BE2C (cell line): ENCODE measurements around the gene PRKAR2A.
"Not testable (repeated sequence)": the region's sequence is repeated elsewhere in the genome, so short reads cannot be mapped to it uniquely, and the experiment has no call there.

ENCODE experiments used
- DNase-seq: peaks from one replicate; pipeline ENCODE4 v3.0.0-alpha.2; 2020
- H3K27me3 ChIP-seq: fragments of 250-450 bp; sonication (Bioruptor Pico); 2 replicates; pipeline ENCODE4 v1.5.1; 2020; ENCODE audit warnings: mild to moderate bottlenecking
- H3K36me3 ChIP-seq: fragments of 250-450 bp; sonication (Bioruptor Pico); 2 replicates; pipeline ENCODE4 v1.5.1; 2020; ENCODE audit warnings: mild to moderate bottlenecking
- H3K4me1 ChIP-seq: fragments of 250-450 bp; sonication (Bioruptor Pico); 2 replicates; pipeline ENCODE4 v1.5.1; 2020
- H3K4me3 ChIP-seq: 2 replicates; pipeline ENCODE4 v1.5.1; 2011; ENCODE audit warnings: low read depth, low read length
- H3K9me3 ChIP-seq: fragments of 250-450 bp; sonication (Bioruptor Pico); 2 replicates; pipeline ENCODE4 v1.5.1; 2020
- TF ChIP-seq, protein P1 (sequence below): IDR thresholded peaks from 2 replicates; pipeline ENCODE4 v1.5.1; 2012; ENCODE audit warnings: mild to moderate bottlenecking, low read depth, low read length

PRKAR2A gene

GRCh38 chr3:48832684-48833083 is 15.0 kb downstream of the PRKAR2A start:
- H3K4me1 ChIP-seq: no peaks in the 10 kb centered on the region
- H3K4me3 ChIP-seq: no peak overlapping the region
- no peaks in the 10 kb centered on the region for H3K27me3 ChIP-seq
- DNase-seq: no peak
- H3K9me3 ChIP-seq: no peaks in the 10 kb centered on the region
- H3K36me3 ChIP-seq: no peaks in the 10 kb centered on the region
- TF ChIP-seq, protein P1, sequence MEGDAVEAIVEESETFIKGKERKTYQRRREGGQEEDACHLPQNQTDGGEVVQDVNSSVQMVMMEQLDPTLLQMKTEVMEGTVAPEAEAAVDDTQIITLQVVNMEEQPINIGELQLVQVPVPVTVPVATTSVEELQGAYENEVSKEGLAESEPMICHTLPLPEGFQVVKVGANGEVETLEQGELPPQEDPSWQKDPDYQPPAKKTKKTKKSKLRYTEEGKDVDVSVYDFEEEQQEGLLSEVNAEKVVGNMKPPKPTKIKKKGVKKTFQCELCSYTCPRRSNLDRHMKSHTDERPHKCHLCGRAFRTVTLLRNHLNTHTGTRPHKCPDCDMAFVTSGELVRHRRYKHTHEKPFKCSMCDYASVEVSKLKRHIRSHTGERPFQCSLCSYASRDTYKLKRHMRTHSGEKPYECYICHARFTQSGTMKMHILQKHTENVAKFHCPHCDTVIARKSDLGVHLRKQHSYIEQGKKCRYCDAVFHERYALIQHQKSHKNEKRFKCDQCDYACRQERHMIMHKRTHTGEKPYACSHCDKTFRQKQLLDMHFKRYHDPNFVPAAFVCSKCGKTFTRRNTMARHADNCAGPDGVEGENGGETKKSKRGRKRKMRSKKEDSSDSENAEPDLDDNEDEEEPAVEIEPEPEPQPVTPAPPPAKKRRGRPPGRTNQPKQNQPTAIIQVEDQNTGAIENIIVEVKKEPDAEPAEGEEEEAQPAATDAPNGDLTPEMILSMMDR: no peak

DNA sequence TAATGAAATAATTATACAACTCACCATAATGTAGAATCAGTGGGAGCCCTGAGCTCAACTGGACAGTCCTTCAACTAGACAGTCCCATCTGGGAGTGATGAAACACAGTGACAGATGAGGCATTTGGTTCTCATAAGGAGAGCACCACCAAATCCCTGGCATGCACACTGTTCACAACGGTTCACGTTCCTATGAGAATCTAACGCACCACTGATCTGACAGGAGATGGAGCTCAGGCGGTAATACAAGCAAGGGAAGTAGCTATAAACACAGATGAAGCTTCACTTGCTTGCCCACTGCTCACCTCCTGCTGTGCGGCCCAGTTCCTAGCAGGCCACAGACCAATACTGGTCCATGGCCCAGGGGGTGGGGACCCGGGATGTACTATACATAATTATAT is 17.0 kb downstream of the PRKAR2A start:
- TF ChIP-seq, protein P1: no peak
- Histone ChIP-seq H3K27me3 (no peaks in the 10 kb centered on the region), H3K4me1 (no peaks in the 10 kb centered on the region), H3K36me3 (no peaks in the 10 kb centered on the region), H3K4me3 (no peak overlapping the region), H3K9me3 (no peaks in the 10 kb centered on the region)
- no peak for DNase-seq

- not testable (repeated sequence) for H3K4me3 ChIP-seq, H3K9me3 ChIP-seq, H3K27me3 ChIP-seq, H3K4me1 ChIP-seq, H3K36me3 ChIP-seq, DNase-seq
Observed at GRCh38 chr3:48829525-48829924, 18.1 kb downstream of the PRKAR2A start.

DNA sequence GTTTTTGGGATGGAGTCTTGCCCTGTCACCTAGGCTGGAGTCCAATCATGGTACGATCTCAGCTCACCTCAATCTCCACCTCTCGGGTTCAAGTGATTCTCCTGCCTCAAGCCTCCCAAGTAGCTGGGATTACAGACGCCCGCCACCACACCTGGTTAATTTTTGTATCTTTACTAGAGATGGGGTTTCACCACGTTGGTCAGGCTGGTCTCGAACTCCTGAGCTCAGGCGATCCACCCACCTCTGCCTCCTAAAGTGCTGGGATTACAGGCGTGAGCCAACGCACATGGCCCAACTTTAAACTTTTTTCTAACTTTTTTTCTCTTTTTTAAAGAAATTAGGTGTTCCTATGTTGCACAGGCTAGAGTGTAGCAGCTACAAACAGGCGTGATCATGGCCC is 19.8 kb downstream of the PRKAR2A start:
- H3K36me3 ChIP-seq, DNase-seq, H3K27me3 ChIP-seq: not testable (repeated sequence)

GRCh38 chr3:48826451-48826850 is 21.2 kb downstream of the PRKAR2A start:
- TF ChIP-seq, protein P1: no peak
- Histone ChIP-seq H3K9me3 (no peaks in the 10 kb centered on the region), H3K36me3 (no peaks in the 10 kb centered on the region), H3K4me3 (no peak overlapping the region), H3K27me3 (no peaks in the 10 kb centered on the region), H3K4me1 (no peaks in the 10 kb centered on the region)
- DNase-seq: no peak

More for the DNA sequence above, 19.8 kb downstream of the PRKAR2A start:
- not testable (repeated sequence) for H3K4me3 ChIP-seq, H3K4me1 ChIP-seq, H3K9me3 ChIP-seq

DNA sequence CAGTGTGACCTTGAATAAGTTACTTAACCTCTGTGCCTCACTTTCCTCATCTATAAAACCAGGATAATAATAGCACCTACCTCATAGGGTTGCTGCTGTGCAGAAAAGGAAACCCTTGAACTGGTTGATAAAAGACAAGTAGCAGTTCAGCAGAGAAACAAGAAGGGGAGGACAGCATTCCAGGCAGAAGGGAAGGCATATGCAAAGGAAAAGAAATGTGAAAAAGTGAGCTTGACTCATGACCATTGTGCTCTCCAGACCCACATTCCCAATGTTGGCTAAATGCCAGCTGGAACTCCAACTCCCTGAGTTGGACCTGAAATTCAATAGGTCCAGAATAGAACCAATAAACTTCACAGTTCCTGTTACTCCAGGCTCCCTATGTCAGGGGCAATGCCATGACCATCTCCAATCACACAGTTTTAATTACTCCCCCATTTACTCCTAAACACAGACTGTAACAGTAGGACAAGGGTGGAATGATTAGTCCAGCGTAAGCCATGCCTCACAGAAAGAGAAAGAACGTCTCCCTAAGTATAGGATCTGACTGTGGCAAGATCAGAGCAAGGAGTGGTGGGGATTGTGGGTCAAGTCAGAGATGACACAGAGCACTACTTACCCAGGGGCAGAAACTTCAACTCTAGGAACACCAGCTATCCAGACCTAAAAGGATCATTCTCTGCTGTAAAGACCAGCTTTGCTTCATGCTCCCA is 26.9 kb downstream of the PRKAR2A start:
- Histone ChIP-seq H3K4me1 (no peaks in the 10 kb centered on the region), H3K27me3 (no peaks in the 10 kb centered on the region), H3K36me3 (no peaks in the 10 kb centered on the region), H3K4me3 (no peak overlapping the region), H3K9me3 (no peaks in the 10 kb centered on the region)
- no peak for DNase-seq
- TF ChIP-seq, protein P1: no peak

GRCh38 chr3:48819234-48820221 is 28.1 kb downstream of the PRKAR2A start:
- no peak for DNase-seq
- H3K27me3 ChIP-seq: no peaks in the 10 kb centered on the region
- H3K36me3 ChIP-seq: no peaks in the 10 kb centered on the region
- no peak overlapping the region for H3K4me3 ChIP-seq
- H3K4me1 ChIP-seq: no peaks in the 10 kb centered on the region
- H3K9me3 ChIP-seq: no peaks in the 10 kb centered on the region
- TF ChIP-seq, protein P1: no peak
